NB4 (cell line): Measurements from ENCODE around the gene FUT3.

ENCODE experiments used
- CTCF ChIP-seq: IDR thresholded peaks from one replicate; pipeline ENCODE4 v1.5.1; 2012; ENCODE audit warnings: low read depth, low read length
- MAX ChIP-seq: IDR thresholded peaks from 2 replicates; pipeline ENCODE4 v1.6.1; 2011; ENCODE audit warnings: low read depth, low read length
- POLR2A ChIP-seq: IDR thresholded peaks from 2 replicates; pipeline ENCODE4 v1.6.1; 2011; ENCODE audit warnings: mild to moderate bottlenecking; ENCODE audit not compliant: insufficient read length; ENCODE audit errors: extremely low read depth

GRCh38 chr19:5851302-5851701, at the start of gene FUT3:
- TF ChIP-seq CTCF, result no peak
- no peak for TF ChIP-seq MAX
- no peak for TF ChIP-seq POLR2A
